MM.1S (cell line): ENCODE data around the gene CCDC86.

Experiments used
- DNase-seq: peaks from one replicate; pipeline ENCODE4 v3.0.0-alpha.2; 2015
- H2AFZ ChIP-seq: fragments of 300-600 bp; sonication (generic); 2 replicates; pipeline ENCODE4 v1.6.0; 2016; ENCODE audit warnings: antibody characterized with exemption, low read length
- H3F3A ChIP-seq: fragments of 300-600 bp; sonication (generic); 2 replicates; pipeline ENCODE4 v1.6.1; 2016; ENCODE audit warnings: mild to moderate bottlenecking, antibody characterized with exemption, low read length, moderate library complexity, mixed read lengths; ENCODE audit not compliant: insufficient read depth
- H3K27ac ChIP-seq: fragments of 300-600 bp; sonication (generic); 2 replicates; pipeline ENCODE4 v1.5.1; 2016; ENCODE audit warnings: mild to moderate bottlenecking, low read length
- H3K27me3 ChIP-seq: fragments of 300-600 bp; sonication (generic); replicated peaks from 2 replicates; pipeline ENCODE4 v1.6.0; 2016; ENCODE audit warnings: low read length; ENCODE audit not compliant: insufficient read depth
- H3K36me3 ChIP-seq: fragments of 300-600 bp; sonication (generic); replicated peaks from 2 replicates; pipeline ENCODE4 v1.6.1; 2016; ENCODE audit warnings: mild to moderate bottlenecking, low read length, mixed read lengths; ENCODE audit not compliant: insufficient read depth
- H3K4me1 ChIP-seq: fragments of 300-600 bp; sonication (generic); 2 replicates; pipeline ENCODE4 v1.6.1; 2016; ENCODE audit warnings: low read length, mixed read lengths
- H3K4me2 ChIP-seq: fragments of 300-600 bp; sonication (generic); 2 replicates; pipeline ENCODE4 v1.6.0; 2016; ENCODE audit warnings: low read depth, low read length
- H3K4me3 ChIP-seq: fragments of 300-600 bp; sonication (generic); 2 replicates; pipeline ENCODE4 v1.5.1; 2016; ENCODE audit warnings: low read length, mixed read lengths
- H3K79me2 ChIP-seq: fragments of 300-600 bp; sonication (generic); 2 replicates; pipeline ENCODE4 v1.6.1; 2016; ENCODE audit warnings: mixed run types, low read length, mixed read lengths
- H3K9ac ChIP-seq: fragments of 300-600 bp; sonication (generic); 2 replicates; pipeline ENCODE4 v1.6.1; 2016; ENCODE audit warnings: low read length, mixed read lengths
- H3K9me2 ChIP-seq: fragments of 300-600 bp; sonication (generic); replicated peaks from 2 replicates; pipeline ENCODE4 v1.6.1; 2016; ENCODE audit warnings: mild to moderate bottlenecking, low read length, mixed read lengths; ENCODE audit not compliant: insufficient read depth
- H3K9me3 ChIP-seq: fragments of 300-600 bp; sonication (generic); replicated peaks from 2 replicates; pipeline ENCODE4 v1.6.1; 2016; ENCODE audit warnings: mild to moderate bottlenecking, low read length, mixed read lengths; ENCODE audit not compliant: insufficient read depth
- H4K20me1 ChIP-seq: fragments of 300-600 bp; sonication (generic); 2 replicates; pipeline ENCODE4 v1.6.1; 2016; ENCODE audit warnings: mild to moderate bottlenecking, low read length, moderate library complexity, mixed read lengths; ENCODE audit not compliant: insufficient read depth
- EZH2 ChIP-seq: fragments of 300-600 bp; sonication (generic); optimal IDR thresholded peaks from 2 replicates; pipeline ENCODE3; 2017; ENCODE audit warnings: low read depth, mild to moderate bottlenecking, antibody characterized with exemption, low read length, mixed read lengths
- EZH2phosphoT487 ChIP-seq: fragments of 300-600 bp; sonication (generic); IDR thresholded peaks from 2 replicates; pipeline ENCODE4 v1.6.1; 2018; ENCODE audit warnings: antibody characterized with exemption, low read length
- TF ChIP-seq, protein P1 (sequence below): fragments of 300-600 bp; sonication (generic); IDR thresholded peaks from 2 replicates; pipeline ENCODE4 v1.5.1; 2016; ENCODE audit warnings: antibody characterized with exemption, low read length, mixed read lengths

Gene CCDC86

DNA sequence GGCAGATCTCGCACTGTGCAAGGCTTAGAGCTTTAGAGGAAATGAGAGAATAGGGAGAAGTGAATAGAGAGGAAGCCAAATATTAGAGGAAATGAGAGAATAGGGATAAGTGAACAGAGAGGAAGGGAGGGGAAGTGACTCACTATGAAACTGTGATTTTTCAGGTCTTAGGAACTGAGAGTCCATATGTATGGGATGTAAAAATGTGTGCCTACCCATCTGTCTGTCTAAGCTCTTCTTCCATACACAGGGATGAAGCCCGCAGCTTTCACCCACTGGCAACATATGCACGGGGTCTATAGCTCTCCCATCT lies 6.4 kb upstream of the CCDC86 start:
- TF ChIP-seq EZH2phosphoT487 (no peak), EZH2 (no peak)
- TF ChIP-seq, protein P1, sequence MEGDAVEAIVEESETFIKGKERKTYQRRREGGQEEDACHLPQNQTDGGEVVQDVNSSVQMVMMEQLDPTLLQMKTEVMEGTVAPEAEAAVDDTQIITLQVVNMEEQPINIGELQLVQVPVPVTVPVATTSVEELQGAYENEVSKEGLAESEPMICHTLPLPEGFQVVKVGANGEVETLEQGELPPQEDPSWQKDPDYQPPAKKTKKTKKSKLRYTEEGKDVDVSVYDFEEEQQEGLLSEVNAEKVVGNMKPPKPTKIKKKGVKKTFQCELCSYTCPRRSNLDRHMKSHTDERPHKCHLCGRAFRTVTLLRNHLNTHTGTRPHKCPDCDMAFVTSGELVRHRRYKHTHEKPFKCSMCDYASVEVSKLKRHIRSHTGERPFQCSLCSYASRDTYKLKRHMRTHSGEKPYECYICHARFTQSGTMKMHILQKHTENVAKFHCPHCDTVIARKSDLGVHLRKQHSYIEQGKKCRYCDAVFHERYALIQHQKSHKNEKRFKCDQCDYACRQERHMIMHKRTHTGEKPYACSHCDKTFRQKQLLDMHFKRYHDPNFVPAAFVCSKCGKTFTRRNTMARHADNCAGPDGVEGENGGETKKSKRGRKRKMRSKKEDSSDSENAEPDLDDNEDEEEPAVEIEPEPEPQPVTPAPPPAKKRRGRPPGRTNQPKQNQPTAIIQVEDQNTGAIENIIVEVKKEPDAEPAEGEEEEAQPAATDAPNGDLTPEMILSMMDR, result no peak
- no peak overlapping the region for H3K4me3 ChIP-seq
- no peak overlapping the region for H2AFZ ChIP-seq
- no peaks in the 10 kb centered on the region for H3K27me3 ChIP-seq
- H3F3A ChIP-seq, result peaks cover 40% of the 10 kb centered on the region
- H3K4me1 ChIP-seq, result peaks cover 73% of the 10 kb centered on the region
- H3K79me2 ChIP-seq, result no peaks in the 10 kb centered on the region
- H4K20me1 ChIP-seq, result no peaks in the 10 kb centered on the region
- peak overlapping the region; percentile 18 for H3K4me2 ChIP-seq
- peak overlapping the region; percentile 14; the same call in 1 of the 2 replicates for H3K27ac ChIP-seq
- DNase-seq, result no peak
- H3K36me3 ChIP-seq, result no peaks in the 10 kb centered on the region
- no peaks in the 10 kb centered on the region for H3K9me3 ChIP-seq
- no peak overlapping the region for H3K9ac ChIP-seq
- no peaks in the 10 kb centered on the region for H3K9me2 ChIP-seq

DNA sequence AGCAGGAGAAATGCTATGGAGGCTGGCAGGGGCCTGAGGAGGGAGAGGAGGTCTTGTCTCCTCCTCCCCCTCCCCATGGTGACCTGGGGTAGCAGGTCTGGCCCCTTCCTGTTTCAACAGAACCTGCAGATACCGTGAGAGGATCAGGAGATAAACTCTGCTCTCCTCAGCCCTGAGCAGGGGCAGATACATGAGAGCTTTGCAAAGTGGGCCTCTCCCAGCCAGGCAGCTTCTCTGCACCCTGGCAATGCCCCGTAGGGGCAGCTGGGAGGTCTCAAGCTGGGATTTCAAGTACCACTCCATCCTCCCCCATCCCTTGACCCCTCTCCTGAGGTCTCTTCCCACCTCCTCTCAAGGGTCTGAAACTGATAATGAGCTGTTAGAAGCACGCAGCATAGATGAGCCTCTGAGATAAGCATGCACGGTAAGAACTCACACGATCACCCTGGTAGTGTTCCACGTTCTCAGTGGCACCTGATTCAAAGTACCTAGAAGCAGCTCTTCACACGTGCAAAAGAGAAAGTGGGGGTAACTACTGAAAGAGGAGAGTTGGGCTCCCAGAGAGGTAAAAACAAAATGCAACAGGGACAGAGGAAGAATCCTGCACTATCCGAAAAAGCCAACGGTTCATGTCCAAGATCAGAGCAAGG lies 4.9 kb upstream of the CCDC86 start:
- H2AFZ ChIP-seq, result no peak overlapping the region; the same call in 1 of the 2 replicates
- H3K79me2 ChIP-seq, result peaks cover 5% of the 10 kb centered on the region
- peaks cover 76% of the 10 kb centered on the region for H3K4me1 ChIP-seq
- H3K36me3 ChIP-seq, result no peaks in the 10 kb centered on the region
- H3K4me3 ChIP-seq, result no peak overlapping the region
- no peaks in the 10 kb centered on the region for H4K20me1 ChIP-seq
- H3K4me2 ChIP-seq, result no peak overlapping the region
- TF ChIP-seq EZH2 (no peak), EZH2phosphoT487 (no peak)
- TF ChIP-seq, protein P1, result no peak
- no peaks in the 10 kb centered on the region for H3K9me2 ChIP-seq
- H3F3A ChIP-seq, result peaks cover 49% of the 10 kb centered on the region
- no peaks in the 10 kb centered on the region for H3K9me3 ChIP-seq
- no peak for DNase-seq
- no peaks in the 10 kb centered on the region for H3K27me3 ChIP-seq
- H3K27ac ChIP-seq, result peak overlapping the region; percentile 94; the same call in 1 of the 2 replicates
- H3K9ac ChIP-seq, result no peak overlapping the region

DNA sequence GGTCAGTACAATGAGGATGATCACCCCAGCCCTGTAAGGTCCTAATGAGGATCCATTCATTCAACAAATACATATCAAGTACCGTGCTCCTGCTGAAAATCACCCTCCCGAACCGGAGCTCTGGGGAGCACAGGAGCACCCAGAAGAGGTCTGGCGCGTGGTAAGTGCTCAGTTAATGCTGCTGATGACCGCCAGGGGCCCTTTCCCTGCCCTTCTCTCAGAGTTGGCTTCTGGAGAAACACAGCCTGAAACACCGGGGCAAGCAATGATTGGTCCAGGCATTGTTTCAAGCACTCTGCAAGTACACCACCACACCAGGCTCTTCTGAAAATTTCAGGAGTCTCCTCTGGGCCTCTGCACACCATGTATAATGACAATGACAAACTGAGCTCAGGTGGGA lies 3.8 kb upstream of the CCDC86 start:
- Histone ChIP-seq H3K4me1 (peaks cover 68% of the 10 kb centered on the region), H3K9me2 (no peaks in the 10 kb centered on the region), H3K27me3 (no peaks in the 10 kb centered on the region), H3K79me2 (peaks cover 16% of the 10 kb centered on the region), H3F3A (peaks cover 49% of the 10 kb centered on the region), H4K20me1 (no peaks in the 10 kb centered on the region), H2AFZ (no peak overlapping the region; the same call in 1 of the 2 replicates), H3K9me3 (no peaks in the 10 kb centered on the region), H3K9ac (peak overlapping the region; percentile 67), H3K27ac (peak overlapping the region; percentile 94), H3K4me3 (no peak overlapping the region), H3K4me2 (peak overlapping the region; percentile 50), H3K36me3 (no peaks in the 10 kb centered on the region)
- DNase-seq, result peak; percentile 84
- TF ChIP-seq, protein P1, result peak; percentile 57
- TF ChIP-seq EZH2phosphoT487 (no peak), EZH2 (no peak)
